ENCODE measurements around the gene UAP1L1. TPM values are rescaled to one million over a fixed set of nuclear protein-coding genes. Genes with fewer than 3 reads are reported as not detected.

The UAP1L1 gene
- total and polyA plus RNA-seq, 9 of the 15 experiments (the other 6 are each of a cell fraction or from before 2014, with no cell fraction given): 0.20 to 8.6 (median 3.7) TPM

GRCh38 chr9:137114613-137115393 is 37.5 kb downstream of the UAP1L1 start, which contains the start of gene DPP7 (continued):
- TF ChIP-seq HINFP (tag; conservative IDR thresholded peaks at IDR 0.05; ENCODE audit: low read depth) (no peak), ATF6 (CRISPR knock-in tag; IDR thresholded peaks at IDR 0.05) (no peak), IRF9 (tag; IDR thresholded peaks at IDR 0.05) (no peak), TOE1 (IDR thresholded peaks at IDR 0.05; ENCODE audit: borderline replicate concordance) (no peak), TOE1 (CRISPR knock-in tag; IDR thresholded peaks at IDR 0.05; ENCODE audit: borderline replicate concordance, low read depth) (no peak), ILK (tag; IDR thresholded peaks at IDR 0.05; ENCODE audit: borderline replicate concordance, low read depth) (no peak), ZBTB7A (IDR thresholded peaks at IDR 0.05; ENCODE audit: borderline replicate concordance, control insufficient read depth, low read depth, low read length) (no peak; the same call in 1 of the 2 replicates), RBM14 (IDR thresholded peaks at IDR 0.05; ENCODE audit: borderline replicate concordance, insufficient read depth, low read depth, low read length) (no peak), PRMT5 (CRISPR knock-in tag; IDR thresholded peaks at IDR 0.05) (no peak), ZNF696 (CRISPR knock-in tag; conservative IDR thresholded peaks at IDR 0.05) (no peak), RAD51 (IDR thresholded peaks at IDR 0.05; ENCODE audit: borderline replicate concordance, low read depth) (no peak; the same call in 1 of the 2 replicates), TAF9B (IDR thresholded peaks at IDR 0.05; ENCODE audit: partially characterized antibody) (no peak), MAZ (CRISPR knock-in tag; conservative IDR thresholded peaks at IDR 0.05 in 1 of 2, IDR thresholded peaks at IDR 0.05 in 1 of 2) (peak; percentile 75 to 82; a peak in 3 of 4 replicates), CC2D1A (IDR thresholded peaks at IDR 0.05) (no peak), XRCC3 (IDR thresholded peaks at IDR 0.05) (no peak), TEAD2 (tag; IDR thresholded peaks at IDR 0.05) (no peak), HIVEP1 (CRISPR knock-in tag; IDR thresholded peaks at IDR 0.05) (no peak), ZNF707 (CRISPR knock-in tag; conservative IDR thresholded peaks at IDR 0.05) (no peak), RNF2 (IDR thresholded peaks at IDR 0.05) (no peak), ZNF263 (CRISPR knock-in tag; IDR thresholded peaks at IDR 0.05; ENCODE audit: borderline replicate concordance) (peak; percentile 90)

All from K562 (cell line).